ES-I3 (cell line): ENCODE data around the gene ISYNA1.

Experiments used
- H3K36me3 ChIP-seq: 2 replicates; pipeline ENCODE4 v1.6.1; 2013; ENCODE audit warnings: mild to moderate bottlenecking, low read length, control low read depth, moderate library complexity; ENCODE audit not compliant: insufficient read depth
- H3K4me1 ChIP-seq: 2 replicates; pipeline ENCODE4 v1.6.1; 2013; ENCODE audit warnings: mild to moderate bottlenecking, control low read depth, low read length; ENCODE audit not compliant: insufficient read depth
- H3K9ac ChIP-seq: 2 replicates; pipeline ENCODE4 v1.6.1; 2013; ENCODE audit warnings: low read depth, mild to moderate bottlenecking, low read length, moderate library complexity
- H3K9me3 ChIP-seq: 2 replicates; pipeline ENCODE4 v1.6.1; 2013; ENCODE audit warnings: mild to moderate bottlenecking, low read length, moderate library complexity; ENCODE audit not compliant: control insufficient read depth, insufficient read depth

Gene ISYNA1

GRCh38 chr19:18474366-18474887 is 36.5 kb upstream of the ISYNA1 start:
- H3K9me3 ChIP-seq: no peaks in the 10 kb centered on the region
- H3K36me3 ChIP-seq: no peaks in the 10 kb centered on the region; the same call in 1 of the 2 replicates
- H3K9ac ChIP-seq: no peak overlapping the region
- H3K4me1 ChIP-seq: peaks cover 3% of the 10 kb centered on the region; the same call in 1 of the 2 replicates

GRCh38 chr19:18473706-18474087 is 35.8 kb upstream of the ISYNA1 start:
- H3K9me3 ChIP-seq: no peaks in the 10 kb centered on the region
- H3K36me3 ChIP-seq: no peaks in the 10 kb centered on the region; the same call in 1 of the 2 replicates
- peaks cover 3% of the 10 kb centered on the region; the same call in 1 of the 2 replicates for H3K4me1 ChIP-seq
- H3K9ac ChIP-seq: no peak overlapping the region

GRCh38 chr19:18473003-18473705 is 35.2 kb upstream of the ISYNA1 start:
- no peaks in the 10 kb centered on the region; the same call in 1 of the 2 replicates for H3K36me3 ChIP-seq
- H3K4me1 ChIP-seq: peaks cover 3% of the 10 kb centered on the region; the same call in 1 of the 2 replicates
- no peak overlapping the region for H3K9ac ChIP-seq
- H3K9me3 ChIP-seq: no peaks in the 10 kb centered on the region

DNA sequence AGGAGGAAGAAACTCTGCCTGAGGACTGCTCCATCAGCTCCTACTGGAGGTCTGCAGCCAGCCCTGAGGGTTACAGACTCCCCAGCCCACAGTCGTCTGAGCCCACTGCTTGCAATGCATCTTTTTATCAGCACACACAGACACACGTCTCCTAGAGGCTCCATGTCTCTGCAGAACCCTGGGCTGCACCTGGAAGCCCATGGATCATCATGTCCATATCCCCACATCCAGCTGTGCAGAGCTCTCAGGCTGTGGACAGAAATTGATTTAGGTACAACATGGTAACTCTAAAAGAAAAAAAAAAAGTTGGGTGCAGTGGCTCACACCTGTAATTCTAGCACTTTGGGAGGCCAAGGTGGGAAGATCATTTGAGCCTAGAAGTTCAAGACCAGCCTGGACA is 32.9 kb upstream of the ISYNA1 start:
- peaks cover 3% of the 10 kb centered on the region; the same call in 1 of the 2 replicates for H3K4me1 ChIP-seq
- no peak overlapping the region for H3K9ac ChIP-seq
- H3K9me3 ChIP-seq: no peaks in the 10 kb centered on the region
- H3K36me3 ChIP-seq: no peaks in the 10 kb centered on the region; the same call in 1 of the 2 replicates

DNA sequence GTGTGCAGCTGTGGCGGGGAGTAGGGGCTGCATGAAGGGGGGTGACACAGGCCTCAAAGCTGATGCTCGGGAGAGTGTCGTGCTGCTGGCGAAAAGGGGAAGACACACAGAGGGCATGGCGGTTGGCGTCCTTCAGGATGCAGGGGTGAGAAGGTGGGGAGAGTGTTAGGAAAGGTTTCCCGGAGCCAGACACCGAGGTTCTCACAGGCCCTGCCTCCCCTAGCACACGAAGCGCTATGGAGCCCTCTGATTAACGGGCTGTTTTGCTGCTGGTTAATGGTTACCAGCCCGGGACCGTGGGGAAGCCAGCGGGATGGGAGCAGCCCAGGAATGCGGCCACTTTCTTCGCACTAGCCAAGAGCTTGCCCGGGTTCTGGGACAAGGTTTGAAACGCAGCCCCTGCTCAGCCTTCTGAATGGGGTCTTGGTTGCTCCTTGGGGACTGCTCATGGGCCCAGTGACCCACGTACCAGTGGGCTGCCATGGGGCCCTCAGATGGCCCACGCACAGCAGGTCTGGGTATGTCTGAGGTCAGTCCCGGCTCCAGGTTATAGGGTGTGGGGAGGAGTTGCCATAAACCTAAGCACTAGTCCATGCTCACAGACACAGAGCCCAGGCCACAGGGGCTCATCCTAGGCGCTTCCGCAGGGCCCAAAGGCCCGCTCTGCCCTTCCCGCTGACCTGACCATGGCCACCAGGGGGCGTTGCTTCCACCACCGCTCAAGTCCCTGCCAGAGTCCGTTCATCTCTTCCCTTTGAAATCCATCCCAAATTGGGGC is 31.3 kb upstream of the ISYNA1 start:
- no peak overlapping the region for H3K9ac ChIP-seq
- no peaks in the 10 kb centered on the region for H3K9me3 ChIP-seq
- H3K36me3 ChIP-seq: no peaks in the 10 kb centered on the region; the same call in none of the 2 replicates
- H3K4me1 ChIP-seq: peaks cover 3% of the 10 kb centered on the region; the same call in 1 of the 2 replicates

- Histone ChIP-seq H3K4me1 (peaks cover 3% of the 10 kb centered on the region; the same call in 1 of the 2 replicates), H3K9ac (no peak overlapping the region), H3K36me3 (no peaks in the 10 kb centered on the region; the same call in none of the 2 replicates), H3K9me3 (no peaks in the 10 kb centered on the region)
Measured at GRCh38 chr19:18468517-18468916, 30.6 kb upstream of the ISYNA1 start.

GRCh38 chr19:18467978-18468377 is 30.0 kb upstream of the ISYNA1 start:
- Histone ChIP-seq H3K36me3 (no peaks in the 10 kb centered on the region; the same call in none of the 2 replicates), H3K4me1 (peaks cover 3% of the 10 kb centered on the region; the same call in 1 of the 2 replicates), H3K9ac (no peak overlapping the region), H3K9me3 (no peaks in the 10 kb centered on the region)

GRCh38 chr19:18466354-18466753 is 28.4 kb upstream of the ISYNA1 start:
- Histone ChIP-seq H3K9ac (no peak overlapping the region), H3K9me3 (no peaks in the 10 kb centered on the region), H3K4me1 (peaks cover 3% of the 10 kb centered on the region; the same call in 1 of the 2 replicates), H3K36me3 (no peaks in the 10 kb centered on the region; the same call in none of the 2 replicates)

DNA sequence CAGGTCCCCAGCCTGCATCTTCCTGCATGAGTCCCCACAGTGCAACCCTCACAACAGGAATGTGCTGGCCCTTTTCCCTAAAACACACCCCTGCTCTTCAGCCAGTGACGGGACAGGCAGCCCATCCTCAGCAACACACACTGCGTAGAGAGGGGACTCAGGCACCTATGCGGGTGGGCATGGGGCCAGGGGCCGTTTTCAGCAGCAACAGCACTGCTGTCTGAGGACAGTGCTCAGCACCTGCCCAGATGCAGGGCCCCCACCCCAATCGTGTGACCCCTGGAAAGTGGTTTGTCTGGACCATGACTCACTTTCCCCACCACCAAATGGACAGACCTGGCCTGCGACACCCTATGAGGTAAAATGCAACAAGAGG is 28.0 kb upstream of the ISYNA1 start:
- Histone ChIP-seq H3K9me3 (no peaks in the 10 kb centered on the region), H3K4me1 (peaks cover 3% of the 10 kb centered on the region; the same call in 1 of the 2 replicates), H3K36me3 (no peaks in the 10 kb centered on the region; the same call in none of the 2 replicates), H3K9ac (no peak overlapping the region)

GRCh38 chr19:18465214-18465963 is 27.5 kb upstream of the ISYNA1 start:
- H3K36me3 ChIP-seq: peaks cover 5% of the 10 kb centered on the region; the same call in 1 of the 2 replicates
- no peaks in the 10 kb centered on the region for H3K9me3 ChIP-seq
- no peak overlapping the region for H3K9ac ChIP-seq
- H3K4me1 ChIP-seq: peaks cover under 1% of the 10 kb centered on the region; the same call in 1 of the 2 replicates

DNA sequence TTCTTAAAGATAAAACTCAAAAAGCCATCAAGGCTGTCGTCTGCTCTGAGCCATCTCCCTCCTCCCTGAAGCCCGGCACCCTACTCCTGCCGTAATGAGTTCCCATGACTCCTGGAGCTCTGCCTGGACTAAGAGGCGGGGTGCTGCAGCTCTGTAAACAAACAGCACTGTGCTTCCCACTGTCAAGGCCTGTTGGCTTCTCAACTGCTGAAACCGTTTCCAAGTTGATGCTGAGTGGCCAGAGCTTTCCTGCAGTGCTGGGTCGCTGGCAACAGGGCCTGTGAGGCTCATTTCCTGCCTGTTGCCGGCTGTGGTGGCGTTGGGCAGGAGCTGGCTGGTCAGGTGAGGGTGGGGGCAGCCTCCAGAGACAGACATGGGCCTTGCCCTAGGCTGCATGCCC is 26.7 kb upstream of the ISYNA1 start:
- Histone ChIP-seq H3K36me3 (peaks cover 9% of the 10 kb centered on the region; the same call in 1 of the 2 replicates), H3K9me3 (no peaks in the 10 kb centered on the region), H3K9ac (no peak overlapping the region), H3K4me1 (no peaks in the 10 kb centered on the region; the same call in 1 of the 2 replicates)

GRCh38 chr19:18461471-18461870 is 23.5 kb upstream of the ISYNA1 start:
- Histone ChIP-seq H3K36me3 (peaks cover 9% of the 10 kb centered on the region; the same call in 1 of the 2 replicates), H3K9ac (no peak overlapping the region)

DNA sequence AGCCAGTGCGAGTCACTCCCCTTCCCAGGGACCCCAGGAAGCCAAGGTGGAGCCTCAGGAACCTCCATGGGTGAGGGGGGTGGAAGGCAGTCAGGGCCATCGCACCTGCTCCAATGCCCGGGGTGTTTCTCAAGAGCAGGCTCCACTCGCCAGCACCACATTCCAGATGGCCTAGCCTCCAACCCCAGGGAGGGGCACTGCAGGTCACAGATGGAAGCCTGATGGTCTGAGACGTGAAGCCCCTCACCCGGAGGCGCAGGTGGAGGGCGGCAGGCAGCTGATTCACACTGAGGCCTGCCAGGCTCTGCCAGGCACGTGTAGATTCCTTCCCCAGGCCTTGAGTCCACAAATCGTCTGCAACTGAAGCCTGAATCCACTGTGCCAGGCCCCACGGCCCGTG is 23.0 kb upstream of the ISYNA1 start:
- H3K9me3 ChIP-seq: no peaks in the 10 kb centered on the region
- H3K4me1 ChIP-seq: no peaks in the 10 kb centered on the region; the same call in 1 of the 2 replicates
- peaks cover 9% of the 10 kb centered on the region; the same call in 1 of the 2 replicates for H3K36me3 ChIP-seq
- H3K9ac ChIP-seq: no peak overlapping the region

More at GRCh38 chr19:18461471-18461870, 23.5 kb upstream of the ISYNA1 start:
- no peaks in the 10 kb centered on the region for H3K9me3 ChIP-seq
- H3K4me1 ChIP-seq: no peaks in the 10 kb centered on the region; the same call in 1 of the 2 replicates
